ELR (cell line): Measurements from ENCODE around the gene FKBP8.
"Not testable (repeated sequence)": the region's sequence is repeated elsewhere in the genome, so short reads cannot be mapped to it uniquely, and the experiment has no call there.

ENCODE experiments used
- DNase-seq: peaks from one replicate; pipeline ENCODE4 v3.0.0-alpha.2; 2015; ENCODE audit warnings: low read depth

Gene FKBP8

DNA sequence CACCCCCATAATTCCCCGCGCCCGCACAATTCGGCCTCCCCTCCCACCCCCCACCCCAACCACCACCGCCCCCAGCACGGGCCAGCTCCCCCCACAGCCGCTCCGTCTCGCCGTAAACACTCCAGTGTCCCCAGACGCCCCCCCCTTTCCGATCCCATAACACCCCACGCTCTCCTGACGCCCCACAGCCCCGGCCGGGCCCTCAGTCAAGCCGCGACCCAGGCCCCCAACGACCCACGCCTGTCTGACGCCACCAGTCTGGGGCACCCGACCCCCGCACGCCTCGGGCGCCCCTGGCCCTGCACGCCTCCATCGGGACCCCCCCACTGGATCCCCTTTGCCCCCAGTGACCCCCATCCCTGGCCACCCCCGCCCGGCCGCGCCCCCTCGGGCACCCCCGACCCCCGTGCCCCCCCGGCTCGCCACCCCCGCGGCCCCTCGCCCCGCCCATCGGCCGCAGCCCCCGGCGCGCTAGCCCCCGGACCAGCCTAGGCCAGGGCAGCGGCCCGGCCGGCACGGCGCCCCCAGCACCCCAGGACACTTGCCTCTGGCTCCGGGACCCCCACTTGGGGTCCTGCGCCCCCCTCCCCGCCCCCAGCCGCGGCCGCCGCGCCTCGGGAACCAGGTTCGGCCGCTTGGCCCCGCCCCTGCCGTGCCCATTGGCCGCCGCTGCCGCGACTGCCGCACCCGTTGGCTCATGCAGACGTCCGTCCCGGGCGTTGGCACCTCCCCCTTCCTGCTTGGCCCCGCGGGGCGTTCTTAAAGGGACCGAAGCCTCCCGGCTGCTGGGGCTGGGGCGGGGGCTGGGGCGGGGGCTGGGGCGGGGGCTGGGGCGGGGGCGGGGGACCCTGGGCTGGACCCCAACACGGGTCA, at the start of gene FKBP8:
Gene FKBP8, minus strand, starts transcription at position 633 of the 873 bp plus-strand sequence. CDS start 1,603 bp downstream, outside the sequence.
- DNase-seq, result peak; percentile 90

DNA sequence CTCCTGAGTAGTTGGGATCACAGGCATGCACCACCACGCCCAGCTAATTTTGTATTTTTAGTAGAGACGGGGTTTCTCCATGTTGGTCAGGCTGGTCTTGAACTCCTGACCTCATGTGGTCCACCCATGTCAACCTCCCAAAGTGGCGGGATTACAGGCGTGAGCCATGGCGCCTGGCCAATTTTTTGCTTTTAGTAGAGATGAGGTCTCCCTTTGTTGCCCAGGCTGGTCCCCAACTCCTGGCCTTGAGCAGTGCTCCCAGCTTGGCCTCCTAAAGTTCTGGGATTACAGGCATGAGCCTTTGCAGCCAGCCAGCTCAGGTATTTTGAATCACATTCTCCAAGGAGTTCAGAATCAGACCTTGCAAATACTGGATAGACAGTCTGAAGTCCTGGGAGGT, 49.4 kb upstream of the FKBP8 start:
- not testable (repeated sequence) for DNase-seq

DNA sequence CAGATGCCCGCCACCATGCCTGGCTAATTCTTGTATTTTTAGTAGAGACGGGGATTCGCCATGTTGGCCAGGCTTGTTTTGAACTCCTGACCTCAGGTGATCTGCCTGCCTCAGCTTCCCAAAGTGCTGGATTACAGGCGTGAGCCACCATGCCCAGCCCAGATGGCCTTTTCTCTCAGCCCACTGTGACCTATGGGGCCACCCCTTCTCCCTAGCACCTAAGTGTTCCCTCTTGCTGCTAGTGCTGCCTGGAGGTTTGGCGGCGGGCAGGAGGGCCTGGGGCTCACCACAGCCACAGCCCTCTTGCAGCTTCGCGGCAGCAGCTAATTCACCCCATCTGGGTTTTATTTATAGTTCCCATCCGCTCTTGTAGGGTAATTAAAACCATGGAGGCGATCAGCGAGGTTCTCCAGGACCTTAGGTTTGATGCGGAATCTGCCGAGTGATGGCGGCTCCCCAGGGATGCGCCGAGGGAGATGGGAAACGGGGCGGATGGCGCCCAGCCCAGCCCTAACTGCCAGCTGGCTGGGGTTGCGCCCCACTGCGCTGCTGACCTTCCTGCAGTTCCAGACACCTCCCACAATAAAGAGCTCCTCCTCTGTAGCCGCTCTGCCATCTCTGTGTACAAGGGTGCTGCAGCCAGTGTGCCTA, 48.5 kb upstream of the FKBP8 start:
- DNase-seq, result no peak

DNA sequence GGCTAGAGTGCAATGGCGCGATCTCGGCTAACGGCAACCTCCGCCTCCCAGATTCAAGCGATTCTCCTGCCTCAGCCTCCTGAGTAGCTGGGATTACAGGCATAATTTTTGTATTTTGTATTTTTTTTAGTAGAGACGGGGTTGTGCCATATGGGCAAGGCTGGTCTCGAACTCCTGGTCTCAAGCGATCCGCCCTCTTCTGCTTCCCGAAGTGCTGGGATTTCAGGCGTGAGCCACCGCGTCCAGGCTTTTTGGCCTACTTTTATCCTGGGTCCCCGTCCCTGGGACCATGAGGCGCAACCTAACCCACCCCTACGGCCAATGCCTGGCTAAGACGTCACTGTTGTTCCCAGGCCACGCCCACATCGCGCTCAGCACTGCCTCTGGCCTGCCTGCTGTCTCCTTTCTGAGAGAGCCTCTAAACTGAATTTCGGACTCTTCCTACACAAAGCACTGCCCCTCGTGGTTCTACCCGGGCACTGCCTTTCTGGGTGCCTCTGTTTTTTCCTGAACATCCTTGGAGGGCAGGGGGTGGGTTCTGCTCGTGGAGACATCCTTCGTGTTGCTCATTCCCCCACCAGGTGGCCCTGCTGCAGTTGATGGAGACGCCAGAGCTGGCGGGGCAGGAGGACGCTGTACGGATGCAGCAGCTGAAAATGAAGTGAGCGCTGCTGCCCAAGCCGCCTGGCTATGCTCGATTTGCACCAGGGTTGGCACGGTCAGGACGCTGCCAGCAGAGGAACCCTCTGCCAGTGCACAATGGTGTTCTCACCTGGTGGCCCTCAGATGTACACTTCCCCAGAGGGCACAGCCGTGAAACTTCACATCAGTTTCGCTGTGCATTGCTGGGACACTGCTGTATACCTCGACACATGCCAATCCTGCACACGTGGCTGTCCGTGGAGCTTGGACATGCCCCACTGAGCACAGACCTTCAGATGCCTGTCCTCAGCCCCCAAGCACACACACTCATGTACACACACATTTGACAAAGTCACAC, 47.2 kb upstream of the FKBP8 start:
- DNase-seq, result peak; percentile 36

DNA sequence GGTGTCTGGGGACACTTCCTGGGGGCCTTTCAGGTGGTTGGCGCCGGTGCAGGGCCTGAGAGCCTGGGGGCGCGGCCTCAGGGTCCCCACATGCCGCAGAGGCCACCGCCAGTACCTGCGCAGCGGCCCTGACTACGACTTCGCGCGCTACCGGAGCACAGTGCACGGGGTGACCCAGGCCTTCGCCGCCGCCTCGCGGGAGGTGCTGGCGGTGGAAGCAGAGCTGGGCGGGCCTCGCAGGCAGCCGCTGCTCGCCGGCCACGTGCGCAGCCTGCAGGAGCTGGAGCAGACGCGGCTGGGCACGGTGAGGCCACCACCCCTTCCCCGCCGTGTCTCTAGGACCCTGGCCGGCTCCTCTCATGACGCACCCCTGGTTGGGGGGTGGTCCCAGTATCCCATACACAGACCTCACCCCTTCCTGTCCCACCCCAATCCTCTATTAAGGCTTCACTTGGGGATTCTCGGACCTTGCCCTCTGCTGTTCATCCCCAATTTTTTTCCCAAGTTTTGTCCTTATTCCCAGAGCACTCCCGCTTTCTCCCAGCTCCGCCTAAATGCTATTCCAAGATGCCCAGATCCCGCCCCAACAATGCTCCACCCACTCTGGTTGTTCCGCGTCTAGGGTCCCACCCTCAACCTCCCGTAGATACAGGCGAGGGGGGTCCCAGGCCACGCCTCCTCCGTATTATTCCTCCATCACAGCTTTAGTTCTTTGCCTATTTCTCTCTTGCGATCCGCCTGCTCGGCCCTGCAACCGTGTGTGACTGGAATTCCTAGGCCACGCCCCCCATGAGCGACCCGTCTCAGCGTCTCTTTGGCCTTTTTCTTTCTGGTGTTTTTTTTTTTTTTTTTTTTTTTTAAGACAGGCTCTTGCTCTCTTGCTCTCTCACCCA, 46.3 kb upstream of the FKBP8 start:
- peak; percentile 80 for DNase-seq

DNA sequence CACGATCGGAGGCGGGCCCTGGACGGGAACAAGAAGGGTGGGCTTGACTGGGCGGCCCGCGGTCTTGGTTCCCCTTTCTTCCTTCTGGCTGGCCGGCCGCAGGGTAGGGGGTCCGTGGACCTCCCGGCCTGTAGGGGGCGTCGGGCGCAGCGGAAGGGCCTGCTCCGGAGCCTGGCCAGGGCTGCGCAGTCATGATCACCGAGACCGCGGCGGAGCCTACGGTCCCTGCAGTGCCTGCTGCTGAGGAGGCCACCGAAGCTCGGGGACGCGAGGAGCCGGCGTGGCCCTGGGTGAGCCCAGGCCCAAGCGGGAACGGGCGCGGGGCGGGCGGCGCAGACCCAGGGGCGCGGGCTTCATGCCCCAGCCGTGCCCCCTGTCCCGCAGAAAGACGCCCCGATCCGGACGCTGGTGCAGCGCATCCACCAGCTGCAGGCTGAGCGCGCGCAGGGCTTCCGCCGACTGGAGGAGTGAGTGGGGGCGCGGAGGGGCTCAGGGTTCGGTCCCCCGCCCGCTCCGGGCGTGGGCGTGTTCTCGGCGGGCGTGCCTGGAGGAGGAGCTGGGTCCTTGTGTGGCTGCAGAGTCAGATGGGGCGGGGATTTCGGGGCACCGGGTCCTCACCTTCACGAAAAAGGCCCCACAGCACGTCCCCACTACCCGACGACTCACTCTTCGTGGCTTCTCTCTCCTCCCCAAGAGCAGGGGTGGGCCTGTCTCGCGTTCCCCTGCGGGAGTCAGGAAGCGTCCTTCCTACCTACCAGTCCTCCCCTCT, 45.4 kb upstream of the FKBP8 start, which contains the start of gene REX1BD:
Gene REX1BD, plus strand, starts transcription at position 188 of the 769 bp plus-strand sequence. Its CDS starts 4 bp downstream, at position 192.
- peak; percentile 81 for DNase-seq

DNA sequence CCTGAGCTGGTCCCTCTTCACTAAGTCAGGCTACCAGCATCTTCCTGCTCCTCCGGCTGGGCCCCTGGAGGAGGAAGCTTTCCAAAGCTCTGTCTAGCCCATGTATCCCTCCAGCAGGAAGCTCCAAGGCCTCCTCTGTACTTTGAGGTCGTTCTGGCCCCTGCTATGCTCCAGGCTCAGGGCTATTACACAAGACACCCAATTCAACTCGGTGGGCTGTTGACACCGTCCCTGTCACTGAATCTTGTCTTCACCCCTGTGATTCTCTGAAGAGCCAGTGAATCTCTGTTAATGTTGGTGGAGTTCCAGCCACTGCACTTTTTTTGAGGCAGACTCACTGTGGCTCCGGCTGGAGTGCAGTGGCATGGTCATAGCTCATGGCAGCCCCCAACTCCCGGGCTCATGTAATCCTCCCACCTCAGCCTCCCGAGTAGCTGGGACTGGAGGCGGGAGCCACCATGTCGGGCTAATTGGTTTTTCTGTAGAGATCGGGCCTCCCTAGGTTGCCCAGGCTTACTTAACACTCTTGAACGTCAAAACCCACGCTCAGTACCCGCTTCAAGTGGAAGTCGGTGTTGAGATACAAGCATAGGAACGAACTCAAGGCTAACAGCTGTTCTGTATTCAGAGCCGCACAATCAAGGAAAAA, 44.7 kb upstream of the FKBP8 start:
- no peak for DNase-seq

DNA sequence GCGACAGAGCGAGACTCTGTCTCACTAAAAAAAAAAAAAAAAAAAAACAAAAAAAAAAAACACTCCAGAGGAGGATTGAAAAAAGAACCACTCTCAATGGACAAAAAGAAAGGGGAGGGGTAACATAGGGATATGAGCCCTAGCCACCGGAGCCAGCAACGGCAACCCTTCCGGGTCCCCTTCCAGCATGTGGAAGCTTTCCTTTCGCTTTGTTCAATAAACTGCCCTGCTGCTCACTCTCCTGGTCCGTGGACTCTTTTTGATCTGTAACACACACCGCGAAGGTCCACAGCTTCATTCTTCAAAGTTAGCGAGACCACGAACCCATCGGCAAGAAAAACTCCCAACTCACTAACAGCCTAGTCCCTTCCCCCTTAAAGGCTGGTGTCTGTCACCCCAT, 44.2 kb upstream of the FKBP8 start:
- DNase-seq, result no peak

DNA sequence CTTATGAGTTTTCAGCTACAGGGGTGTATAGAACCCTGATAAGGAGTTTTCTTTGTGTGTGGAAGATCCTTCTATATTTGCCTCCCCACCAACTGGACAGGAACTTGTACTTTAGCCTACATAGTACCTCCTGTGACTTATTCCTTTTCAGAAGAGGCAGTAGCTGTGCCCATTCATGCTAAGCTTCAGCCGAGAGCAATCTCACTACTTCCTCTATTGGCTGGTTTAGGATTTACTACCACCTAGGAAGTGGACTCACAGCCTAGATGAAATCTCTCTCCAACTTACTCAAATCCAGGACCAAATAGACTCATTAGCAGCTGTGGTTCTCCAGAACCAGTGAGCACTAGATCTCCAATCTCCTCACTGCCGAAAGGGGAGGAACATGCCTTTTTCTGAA, 42.9 kb upstream of the FKBP8 start:
- peak; percentile 44 for DNase-seq

DNA sequence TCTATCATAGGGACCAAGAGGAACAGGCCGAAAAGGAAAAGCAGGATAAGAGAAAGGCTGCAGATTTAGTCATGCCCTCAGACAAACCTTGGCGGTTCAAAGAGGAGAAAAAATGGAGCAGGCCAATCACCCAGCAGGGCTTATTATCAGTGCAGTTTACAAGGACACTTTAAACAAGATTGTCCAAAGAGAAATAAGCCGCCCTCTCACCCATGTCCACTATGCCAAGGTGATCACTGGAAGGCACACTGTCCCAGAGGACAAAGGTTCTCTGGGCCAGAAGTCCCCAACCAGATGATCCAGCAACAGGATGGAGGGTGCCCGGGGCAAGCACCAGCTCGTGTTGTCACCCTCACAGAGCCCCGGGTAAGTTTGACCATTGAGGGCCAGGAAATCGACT, 36.9 kb upstream of the FKBP8 start:
- no peak for DNase-seq

DNA sequence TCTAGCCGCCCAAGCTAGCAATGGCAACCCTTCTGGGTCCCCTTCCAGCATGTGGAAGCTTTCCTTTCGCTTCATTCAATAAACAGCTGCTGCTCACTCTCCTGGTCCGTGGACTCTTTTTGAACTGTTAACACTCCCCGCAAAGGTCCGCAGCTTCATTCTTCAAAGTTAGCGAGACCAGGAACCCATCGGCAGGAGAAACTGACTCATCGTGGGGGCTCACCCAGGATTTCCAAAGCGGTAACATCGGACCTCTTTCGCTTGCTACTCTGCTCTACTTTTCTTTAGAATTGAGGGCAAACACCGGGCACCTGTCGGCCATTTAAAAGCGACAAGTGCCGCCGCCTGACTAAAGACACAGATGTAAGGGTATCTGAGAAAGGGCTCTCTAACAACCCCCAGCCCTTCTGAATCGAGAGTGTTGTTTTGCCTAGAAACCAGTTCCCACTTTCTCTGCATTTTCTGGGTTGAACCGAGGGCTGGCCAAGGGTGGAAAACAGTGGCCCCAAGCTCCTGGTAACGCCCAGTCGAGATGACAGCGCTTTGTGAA, 34.1 kb upstream of the FKBP8 start:
- no peak for DNase-seq

DNA sequence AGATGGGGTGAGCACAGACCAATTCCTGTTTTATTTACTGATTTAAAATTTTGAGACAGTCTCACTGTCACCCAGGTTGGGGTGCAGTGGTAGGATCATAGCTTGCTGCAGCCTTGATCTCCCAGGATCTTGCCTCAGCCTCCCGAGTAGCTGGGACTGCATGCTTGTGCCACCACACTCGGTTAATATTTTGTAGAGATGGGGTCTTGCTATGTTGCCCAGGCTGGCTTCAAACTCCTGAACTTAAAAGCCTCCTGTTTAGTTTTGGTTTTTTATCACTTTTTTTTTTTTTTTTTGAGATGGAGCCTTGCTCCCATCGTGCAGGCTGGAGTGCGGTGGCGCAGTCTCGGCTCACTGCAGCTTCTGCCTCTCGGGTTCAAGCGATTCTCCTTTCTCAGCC, 33.0 kb upstream of the FKBP8 start:
- no peak for DNase-seq

DNA sequence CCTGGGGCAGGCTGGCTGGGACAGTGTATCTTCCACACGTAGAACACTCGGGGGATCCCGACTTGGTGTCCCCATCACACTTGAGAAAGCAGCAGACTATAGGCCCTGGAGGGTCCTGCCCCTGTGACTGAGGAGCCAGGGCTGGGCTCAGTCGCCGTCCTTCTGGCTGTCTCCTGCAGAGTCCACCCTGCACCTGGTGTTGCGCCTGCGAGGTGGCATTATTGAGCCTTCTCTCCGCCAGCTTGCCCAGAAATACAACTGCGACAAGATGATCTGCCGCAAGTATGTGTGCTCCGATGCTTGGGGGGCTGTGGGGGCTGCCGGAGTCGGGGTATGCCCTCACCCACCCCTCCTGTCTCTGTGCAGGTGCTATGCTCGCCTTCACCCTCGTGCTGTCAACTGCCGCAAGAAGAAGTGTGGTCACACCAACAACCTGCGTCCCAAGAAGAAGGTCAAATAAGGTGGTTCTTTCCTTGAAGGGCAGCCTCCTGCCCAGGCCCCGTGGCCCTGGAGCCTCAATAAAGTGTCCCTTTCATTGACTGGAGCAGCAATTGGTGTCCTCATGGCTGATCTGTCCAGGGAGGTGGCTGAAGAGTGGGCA, 31.4 kb upstream of the FKBP8 start:
- DNase-seq, result no peak

DNA sequence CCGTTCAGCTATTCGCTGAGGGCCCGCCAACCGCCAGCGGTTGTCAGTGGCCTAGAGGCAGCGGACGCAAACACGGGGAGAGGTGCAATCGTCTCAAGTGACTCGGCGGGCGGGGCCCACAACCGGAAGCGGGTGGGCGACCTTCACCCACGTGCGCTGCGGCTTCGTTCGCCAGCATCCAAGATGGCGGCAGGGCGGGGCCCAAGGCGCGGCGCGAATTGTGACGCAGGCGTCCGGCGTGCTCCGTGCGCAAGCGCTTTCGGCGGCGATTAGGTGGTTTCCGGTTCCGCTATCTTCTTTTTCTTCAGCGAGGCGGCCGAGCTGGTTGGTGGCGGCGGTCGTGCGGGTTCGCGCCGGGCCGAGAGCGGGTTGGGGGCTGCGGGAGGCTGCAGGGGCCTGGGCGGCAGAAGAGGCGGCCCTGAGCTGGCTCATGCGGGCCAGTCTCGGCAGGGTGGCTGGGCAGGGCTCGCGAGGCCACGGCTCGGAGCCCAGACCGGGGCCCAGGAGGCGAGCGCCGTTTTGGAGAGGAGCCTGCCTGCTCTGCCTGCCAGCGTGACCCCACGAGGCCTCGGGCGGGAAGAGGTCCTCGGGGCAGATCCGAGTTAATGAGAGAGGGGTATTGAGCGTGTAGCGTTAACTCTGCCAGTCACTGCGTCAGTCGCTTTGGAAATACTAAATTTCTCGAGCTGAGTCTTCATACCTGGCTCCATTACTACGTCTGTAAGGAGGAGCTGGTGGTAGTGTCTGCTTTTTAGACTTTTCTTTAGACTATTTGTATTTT, 28.4 kb upstream of the FKBP8 start, which contains the start of gene UBA52:
Gene UBA52, plus strand, starts transcription at position 294 of the 781 bp plus-strand sequence. CDS start 1,444 bp downstream, outside the sequence.
- DNase-seq, result peak; percentile 98

DNA sequence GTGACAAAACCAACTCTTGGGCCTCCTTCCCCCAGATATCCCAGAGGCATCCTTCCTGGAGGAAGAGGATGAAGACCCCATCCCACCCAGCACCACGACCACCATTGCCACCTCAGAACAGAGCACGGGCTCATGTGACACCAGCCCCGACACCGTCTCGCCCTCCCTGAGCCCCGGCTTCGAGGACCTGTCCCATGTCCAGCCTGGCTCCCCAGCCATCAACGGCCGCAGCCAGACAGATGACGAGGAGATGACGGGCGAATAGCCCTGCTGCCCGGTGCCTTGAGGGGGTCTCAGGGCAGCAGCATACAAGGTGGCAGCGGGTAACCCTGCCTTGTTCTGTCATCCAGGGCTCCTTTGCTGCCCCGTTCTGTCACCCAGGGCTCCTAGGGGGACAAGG, 25.0 kb upstream of the FKBP8 start:
- DNase-seq, result no peak

DNA sequence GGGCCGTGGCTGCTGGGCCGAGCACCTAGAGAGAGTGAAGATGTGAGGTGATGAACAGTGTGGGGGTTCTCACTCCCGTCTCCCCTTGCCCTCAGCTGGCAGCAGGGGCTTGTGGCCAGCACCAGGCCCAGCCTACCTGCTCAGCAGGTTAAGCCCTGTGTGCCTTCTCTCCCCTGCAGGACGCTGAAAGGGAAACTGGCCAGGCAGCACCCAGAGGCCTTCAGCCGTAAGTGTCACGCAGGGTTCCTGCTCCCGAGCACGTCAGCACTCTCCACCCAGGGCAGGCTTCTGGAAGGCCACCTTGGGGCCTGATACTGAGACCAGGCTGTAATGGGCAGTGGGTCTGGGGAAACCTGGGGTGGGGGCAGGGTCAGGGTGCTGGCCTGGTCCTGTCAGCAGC, 23.6 kb upstream of the FKBP8 start:
- no peak for DNase-seq

DNA sequence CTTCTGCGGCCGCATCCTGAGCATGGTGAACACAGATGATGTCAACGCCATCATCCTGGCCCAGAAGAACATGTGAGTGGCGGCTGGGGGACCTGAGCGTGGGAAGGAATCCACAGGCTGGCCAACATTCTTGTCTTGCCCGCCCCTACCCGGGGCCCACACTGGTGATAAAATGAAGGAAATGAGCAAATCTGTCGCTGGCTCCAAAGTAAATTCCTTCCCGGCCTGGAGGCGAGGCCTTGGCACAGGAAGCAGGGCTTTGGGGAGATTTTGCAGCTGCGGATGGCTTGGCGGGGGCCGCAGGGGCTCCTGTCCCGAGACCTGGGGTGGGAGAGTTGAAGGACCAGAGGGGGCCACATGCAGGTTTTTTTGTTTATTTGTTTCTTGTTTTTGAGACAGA, 18.7 kb upstream of the FKBP8 start:
- DNase-seq, result no peak

DNA sequence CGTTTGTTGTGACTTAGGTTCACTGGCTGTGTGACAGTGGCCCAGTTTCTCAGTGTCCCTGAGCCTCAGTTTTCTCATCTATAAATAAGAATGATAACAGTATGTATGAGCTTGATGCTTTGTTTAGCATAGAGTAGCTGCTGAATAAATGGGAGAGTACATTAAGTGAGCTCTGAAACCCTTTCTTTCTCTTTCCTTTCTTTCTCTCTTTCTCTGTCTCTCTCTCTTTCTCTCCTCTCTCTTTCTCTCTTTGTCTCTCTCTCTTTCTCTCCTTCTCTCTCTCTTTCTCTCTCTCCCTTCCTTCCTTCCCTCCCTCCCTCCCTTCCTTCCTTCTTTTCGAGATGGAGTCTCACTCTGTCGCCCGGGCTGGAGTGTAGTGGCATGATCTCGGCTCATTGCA, 16.3 kb upstream of the FKBP8 start:
- no peak for DNase-seq
